ENCODE data around the gene SPTBN1.

DNA sequence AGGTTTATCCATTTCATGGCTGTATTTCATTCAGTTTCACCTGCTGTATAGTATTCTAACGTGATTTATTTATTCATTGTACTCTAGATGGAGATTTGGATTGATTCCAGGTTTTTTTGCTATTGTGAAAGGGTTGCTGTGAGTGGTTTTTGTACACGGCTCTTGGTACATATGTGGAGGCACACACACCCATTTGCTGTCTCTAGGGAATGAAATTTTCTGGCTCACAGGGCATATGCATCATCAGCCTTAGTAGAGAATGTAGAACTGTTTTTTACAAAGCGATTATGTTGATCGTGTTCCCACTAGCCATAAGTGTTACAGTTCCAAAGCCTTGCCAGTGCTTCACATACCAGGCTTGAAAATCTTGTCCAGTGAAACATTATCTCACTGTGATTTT lies 5.1 kb downstream of the SPTBN1 start:
- no peak for TF ChIP-seq EZH2 (IDR thresholded peaks at IDR 0.05; ENCODE audit: borderline replicate concordance, low read length)
- TF ChIP-seq, protein P1, sequence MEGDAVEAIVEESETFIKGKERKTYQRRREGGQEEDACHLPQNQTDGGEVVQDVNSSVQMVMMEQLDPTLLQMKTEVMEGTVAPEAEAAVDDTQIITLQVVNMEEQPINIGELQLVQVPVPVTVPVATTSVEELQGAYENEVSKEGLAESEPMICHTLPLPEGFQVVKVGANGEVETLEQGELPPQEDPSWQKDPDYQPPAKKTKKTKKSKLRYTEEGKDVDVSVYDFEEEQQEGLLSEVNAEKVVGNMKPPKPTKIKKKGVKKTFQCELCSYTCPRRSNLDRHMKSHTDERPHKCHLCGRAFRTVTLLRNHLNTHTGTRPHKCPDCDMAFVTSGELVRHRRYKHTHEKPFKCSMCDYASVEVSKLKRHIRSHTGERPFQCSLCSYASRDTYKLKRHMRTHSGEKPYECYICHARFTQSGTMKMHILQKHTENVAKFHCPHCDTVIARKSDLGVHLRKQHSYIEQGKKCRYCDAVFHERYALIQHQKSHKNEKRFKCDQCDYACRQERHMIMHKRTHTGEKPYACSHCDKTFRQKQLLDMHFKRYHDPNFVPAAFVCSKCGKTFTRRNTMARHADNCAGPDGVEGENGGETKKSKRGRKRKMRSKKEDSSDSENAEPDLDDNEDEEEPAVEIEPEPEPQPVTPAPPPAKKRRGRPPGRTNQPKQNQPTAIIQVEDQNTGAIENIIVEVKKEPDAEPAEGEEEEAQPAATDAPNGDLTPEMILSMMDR (IDR thresholded peaks at IDR 0.05; ENCODE audit: low read length): no peak

Data from OCI-LY1 (cell line).